Activated T-helper 2 cell treated with anti-CD3 and anti-CD28 coated beads, Interferon-gamma antibody, Interleukin-2, Interleukin-4, amounts not matched to agents 10 μg/mL and 5 μg/mL and 100 μg/mL, durations not matched to agents 14 hours and 24 hours and 36 hours (primary cell): ENCODE data around the gene SLC25A30. TPM values are rescaled to one million over a fixed set of nuclear protein-coding genes. Genes with fewer than 3 reads are reported as not detected.
"Not testable (repeated sequence)": the region's sequence is repeated elsewhere in the genome, so short reads cannot be mapped to it uniquely, and the experiment has no call there.

Experiments used
- DNase-seq: peaks from one replicate; pipeline ENCODE4 v3.0.0; 2021; ENCODE audit warnings: low spot score
- H3K27ac Mint-ChIP-seq: one replicate; pipeline ENCODE4 v1.8.0; 2021; ENCODE audit warnings: mixed read lengths
- H3K27me3 Mint-ChIP-seq: one replicate; pipeline ENCODE4 v1.8.0; 2021; ENCODE audit warnings: low read depth, mixed read lengths
- H3K36me3 Mint-ChIP-seq: one replicate; pipeline ENCODE4 v1.8.0; 2021; ENCODE audit warnings: low read depth, mixed read lengths
- H3K4me1 Mint-ChIP-seq: one replicate; pipeline ENCODE4 v1.8.0; 2021; ENCODE audit warnings: low read depth, mixed read lengths
- H3K4me3 Mint-ChIP-seq: one replicate; pipeline ENCODE4 v1.8.0; 2021; ENCODE audit warnings: low read depth, mild to moderate bottlenecking, moderate library complexity, mixed read lengths
- H3K9me3 Mint-ChIP-seq: one replicate; pipeline ENCODE4 v1.8.0; 2021; ENCODE audit warnings: mixed read lengths
- intact Hi-C: fragments of 100-400 bp; cut with micrococcal nuclease; formaldehyde crosslinking; loops from one replicate; pipeline ENCODE4 v1.15.1; 2023
- total RNA-seq: library from RNA; stranded (reverse); gene quantifications from 2 replicates; pipeline ENCODE4 v1.2.3, GENCODE V29; 2022

SLC25A30 gene
- total RNA-seq, 1 donor from 2014 or later, result 12.2 TPM

DNA sequence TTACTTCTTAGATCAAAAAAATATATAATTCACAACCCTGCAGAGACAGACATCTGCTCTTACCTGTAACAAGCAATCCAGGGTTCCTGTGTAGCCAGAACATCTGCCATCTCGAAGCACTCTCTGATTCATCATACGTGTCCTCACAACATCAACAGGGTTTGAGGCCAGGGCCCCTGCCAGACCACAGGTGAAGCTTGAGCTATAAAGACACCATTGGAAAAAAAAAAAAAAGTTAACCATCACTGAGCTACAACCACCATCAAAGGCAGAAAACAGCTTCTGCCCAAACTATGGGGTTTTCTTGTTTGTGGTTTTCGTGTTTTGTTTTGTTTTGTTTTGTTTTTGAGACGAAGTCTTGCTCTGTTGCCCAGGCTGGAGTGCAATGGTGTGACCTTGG lies 19.3 kb downstream of the SLC25A30 start:
- H3K4me3 Mint-ChIP-seq, result no peak overlapping the region

DNA sequence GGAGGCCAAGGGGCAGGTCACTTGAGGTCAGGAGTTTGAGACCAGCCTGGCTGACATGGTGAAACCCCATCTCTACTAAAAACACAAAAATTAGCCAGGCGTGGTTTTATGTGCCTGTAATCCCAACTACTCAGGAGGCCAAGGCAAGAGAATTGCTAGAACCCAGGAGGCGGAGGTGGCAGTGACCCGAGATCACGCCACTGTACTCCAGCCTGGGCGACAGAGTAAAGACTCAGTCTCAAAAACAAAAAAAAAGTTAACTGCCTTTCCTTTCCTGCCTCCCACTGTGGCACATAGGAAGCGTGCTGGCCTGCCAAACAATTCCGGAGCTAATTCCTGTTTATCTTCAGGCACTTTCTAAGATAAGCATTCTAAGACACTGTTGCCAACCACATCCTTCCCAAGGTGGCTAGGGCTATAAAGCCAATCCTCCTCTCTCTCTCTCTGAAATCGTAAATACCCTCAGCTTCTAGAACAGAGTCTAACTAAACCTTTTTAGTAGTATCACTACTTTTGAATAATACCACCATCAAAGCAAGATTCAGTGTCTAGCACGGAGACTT lies 21.6 kb downstream of the SLC25A30 start:
- intact Hi-C loops, result loop anchor here (1.0 to 2.0 kb wide), 4 partner anchors 21 to 55 kb away; partner anchors contain the start of gene TPT1
- no peak for DNase-seq
- peaks cover 48% of the 10 kb centered on the region for H3K4me1 Mint-ChIP-seq
- H3K9me3 Mint-ChIP-seq, result no peaks in the 10 kb centered on the region
- H3K36me3 Mint-ChIP-seq, result peaks cover 56% of the 10 kb centered on the region
- no peak overlapping the region for H3K4me3 Mint-ChIP-seq
- peak overlapping the region; percentile 91 for H3K27ac Mint-ChIP-seq
- no peaks in the 10 kb centered on the region for H3K27me3 Mint-ChIP-seq

More for the DNA sequence above, 19.3 kb downstream of the SLC25A30 start:
- H3K9me3 Mint-ChIP-seq, result no peaks in the 10 kb centered on the region
- peaks cover 50% of the 10 kb centered on the region for H3K4me1 Mint-ChIP-seq
- DNase-seq, result peak; percentile 43
- intact Hi-C loops, result no loop called here
- peaks cover 57% of the 10 kb centered on the region for H3K36me3 Mint-ChIP-seq
- H3K27me3 Mint-ChIP-seq, result no peaks in the 10 kb centered on the region
- no peak overlapping the region for H3K27ac Mint-ChIP-seq

DNA sequence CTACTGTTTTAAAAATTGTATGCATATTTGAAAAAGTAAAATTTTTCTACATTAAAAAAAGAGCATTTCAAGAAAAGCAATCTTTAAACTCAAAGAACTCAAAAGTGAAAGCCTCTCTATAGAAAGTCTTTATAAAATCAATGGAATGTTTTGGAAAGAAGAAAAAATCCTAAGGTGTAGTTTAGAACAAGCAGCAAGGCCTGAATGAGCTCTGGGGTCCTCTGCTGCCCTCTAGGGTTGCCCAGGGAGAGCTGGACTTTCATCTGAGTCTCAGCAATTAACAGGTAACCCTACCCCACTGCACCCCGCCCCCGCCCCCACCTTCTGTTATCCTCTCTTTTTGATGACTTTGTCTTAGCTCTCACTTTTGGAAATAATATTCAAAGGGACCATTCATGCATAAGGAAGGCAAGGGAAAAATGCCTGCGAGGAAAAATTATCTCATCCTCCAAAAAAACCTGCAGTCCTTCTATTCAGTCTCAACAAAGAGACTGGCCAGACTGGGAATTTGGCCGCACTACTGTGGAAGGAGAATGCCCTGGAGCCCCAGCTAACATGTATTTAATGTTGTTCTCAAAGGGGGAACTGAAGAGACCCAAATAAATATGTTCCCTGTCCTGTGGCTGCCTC lies 24.1 kb downstream of the SLC25A30 start:
- intact Hi-C loops, result loop anchor here (2.0 kb wide), 2 partner anchors 71 to 347 kb away; partner anchors contain the start of gene COG3
- Mint-ChIP-seq H3K9me3 (no peaks in the 10 kb centered on the region), H3K27ac (no peak overlapping the region), H3K36me3 (peaks cover 52% of the 10 kb centered on the region), H3K27me3 (no peaks in the 10 kb centered on the region), H3K4me3 (no peak overlapping the region), H3K4me1 (peaks cover 36% of the 10 kb centered on the region)
- no peak for DNase-seq

DNA sequence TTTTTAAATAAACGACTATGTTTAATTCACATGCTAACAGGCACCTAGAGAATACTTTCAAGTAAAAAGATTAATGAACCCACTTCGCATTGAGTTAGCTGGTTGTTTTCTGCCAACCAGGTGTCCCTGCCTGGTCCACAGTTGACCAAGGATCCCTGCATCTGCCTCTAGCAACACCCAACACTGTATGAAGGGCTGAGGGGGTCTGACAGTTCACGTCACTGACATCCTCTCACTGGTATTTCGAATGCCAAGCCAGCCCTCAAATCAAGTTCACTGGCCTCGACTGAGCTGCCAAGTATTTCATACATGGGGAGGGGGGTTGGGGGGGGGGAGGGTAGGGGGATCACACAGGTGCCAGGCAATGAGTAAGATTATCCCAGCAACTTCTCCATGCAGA lies 25.4 kb downstream of the SLC25A30 start:
- intact Hi-C loops, result no loop called here
- Mint-ChIP-seq H3K27ac (no peak overlapping the region), H3K36me3 (peaks cover 43% of the 10 kb centered on the region)

DNA sequence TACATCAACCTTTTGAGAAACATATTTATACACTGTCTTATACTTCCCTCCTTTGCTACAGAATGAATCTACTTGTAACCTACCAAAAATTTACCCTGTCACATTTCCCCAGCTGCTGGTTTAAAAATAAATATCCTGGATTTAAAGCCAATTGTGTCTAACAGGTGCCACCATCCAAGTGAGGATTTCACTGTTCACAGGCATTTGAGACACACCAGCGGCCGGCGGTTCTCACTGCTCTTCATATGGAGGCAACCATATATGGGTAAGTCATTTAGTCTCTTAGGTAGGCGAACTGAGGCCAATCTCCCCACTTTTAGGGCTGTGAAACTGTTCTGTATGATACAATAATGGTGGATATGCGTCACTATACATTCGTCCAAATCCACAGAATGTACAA lies 26.2 kb downstream of the SLC25A30 start:
- H3K36me3 Mint-ChIP-seq, result peaks cover 46% of the 10 kb centered on the region
- H3K27ac Mint-ChIP-seq, result no peak overlapping the region
- no peaks in the 10 kb centered on the region for H3K27me3 Mint-ChIP-seq
- DNase-seq, result no peak
- no peak overlapping the region for H3K4me3 Mint-ChIP-seq
- no peaks in the 10 kb centered on the region for H3K9me3 Mint-ChIP-seq
- H3K4me1 Mint-ChIP-seq, result peaks cover 26% of the 10 kb centered on the region
- intact Hi-C loops, result no loop called here

More for the DNA sequence above, 25.4 kb downstream of the SLC25A30 start:
- Mint-ChIP-seq H3K4me1 (peaks cover 26% of the 10 kb centered on the region), H3K27me3 (no peaks in the 10 kb centered on the region), H3K4me3 (no peak overlapping the region), H3K9me3 (no peaks in the 10 kb centered on the region)
- DNase-seq, result no peak

DNA sequence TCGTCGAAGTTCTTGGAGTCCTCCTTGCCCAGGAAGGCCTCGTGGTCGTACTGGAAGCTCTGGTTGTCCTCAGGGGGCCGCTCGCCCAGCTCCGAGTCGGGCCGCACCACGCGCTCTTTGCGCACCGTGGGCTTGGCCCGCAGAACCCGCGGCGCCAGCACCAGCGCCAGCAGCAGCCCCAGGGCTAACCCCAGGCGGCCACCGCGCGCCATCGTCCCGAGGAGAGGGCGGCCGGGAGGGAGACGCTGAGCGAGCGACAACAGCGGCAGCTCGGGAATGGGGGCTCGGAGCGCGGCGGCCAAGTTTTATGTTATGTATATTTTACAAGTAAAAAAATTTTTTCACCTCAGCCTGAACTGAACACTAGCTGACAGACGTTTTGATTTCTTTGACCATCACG lies 27.0 kb downstream of the SLC25A30 start:
- H3K4me3 Mint-ChIP-seq, DNase-seq, H3K27ac Mint-ChIP-seq, intact Hi-C loops, H3K27me3 Mint-ChIP-seq, H3K9me3 Mint-ChIP-seq: not testable (repeated sequence)
- peaks cover 44% of the 10 kb centered on the region for H3K36me3 Mint-ChIP-seq
- H3K4me1 Mint-ChIP-seq, result peaks cover 21% of the 10 kb centered on the region

DNA sequence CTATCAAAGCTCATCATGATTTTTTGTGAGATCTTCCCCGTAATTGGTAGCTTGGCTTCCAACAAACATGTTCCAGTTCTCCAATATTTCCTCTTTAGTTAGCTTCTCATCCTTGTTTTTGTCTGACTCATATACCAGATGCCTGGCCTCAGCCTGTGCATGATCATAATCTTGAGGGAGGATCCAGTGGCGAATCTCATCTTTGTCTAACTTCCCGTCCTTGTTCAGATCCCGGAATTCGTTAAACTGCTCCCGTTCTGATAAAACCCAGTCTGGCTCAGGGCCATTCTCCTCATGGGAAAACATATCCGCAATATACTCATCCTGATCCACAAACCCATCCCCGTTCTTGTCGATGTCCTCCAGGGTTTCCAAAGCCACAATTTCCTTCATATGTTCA lies 27.8 kb downstream of the SLC25A30 start:
- H3K27me3 Mint-ChIP-seq, DNase-seq, H3K9me3 Mint-ChIP-seq, H3K4me3 Mint-ChIP-seq, H3K27ac Mint-ChIP-seq, intact Hi-C loops: not testable (repeated sequence)
- H3K36me3 Mint-ChIP-seq, result peaks cover 36% of the 10 kb centered on the region
- H3K4me1 Mint-ChIP-seq, result peaks cover 13% of the 10 kb centered on the region

DNA sequence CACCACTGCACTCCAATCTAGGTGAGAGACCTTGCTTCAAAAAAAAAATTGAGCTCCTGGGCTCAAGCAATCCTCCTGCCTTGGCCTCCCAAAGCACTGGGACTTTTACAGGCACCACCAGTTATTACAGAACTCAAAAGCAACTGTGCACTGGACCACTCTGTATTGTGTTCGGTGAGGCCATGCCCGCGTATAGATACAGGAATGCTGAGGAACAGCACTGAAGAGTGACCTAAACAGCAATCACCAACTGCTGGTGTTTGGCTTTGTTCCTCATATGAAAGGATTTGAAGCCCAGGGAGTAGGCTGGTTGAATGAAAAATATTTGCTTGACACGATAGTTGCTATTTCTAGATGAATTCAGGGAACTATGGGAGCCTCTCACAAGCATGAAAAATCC lies 29.5 kb downstream of the SLC25A30 start:
- Mint-ChIP-seq H3K27ac (no peak overlapping the region), H3K27me3 (no peaks in the 10 kb centered on the region), H3K4me3 (no peak overlapping the region), H3K4me1 (peaks cover 4% of the 10 kb centered on the region), H3K9me3 (no peaks in the 10 kb centered on the region), H3K36me3 (peaks cover 44% of the 10 kb centered on the region)
- DNase-seq, result no peak
- intact Hi-C loops, result no loop called here

DNA sequence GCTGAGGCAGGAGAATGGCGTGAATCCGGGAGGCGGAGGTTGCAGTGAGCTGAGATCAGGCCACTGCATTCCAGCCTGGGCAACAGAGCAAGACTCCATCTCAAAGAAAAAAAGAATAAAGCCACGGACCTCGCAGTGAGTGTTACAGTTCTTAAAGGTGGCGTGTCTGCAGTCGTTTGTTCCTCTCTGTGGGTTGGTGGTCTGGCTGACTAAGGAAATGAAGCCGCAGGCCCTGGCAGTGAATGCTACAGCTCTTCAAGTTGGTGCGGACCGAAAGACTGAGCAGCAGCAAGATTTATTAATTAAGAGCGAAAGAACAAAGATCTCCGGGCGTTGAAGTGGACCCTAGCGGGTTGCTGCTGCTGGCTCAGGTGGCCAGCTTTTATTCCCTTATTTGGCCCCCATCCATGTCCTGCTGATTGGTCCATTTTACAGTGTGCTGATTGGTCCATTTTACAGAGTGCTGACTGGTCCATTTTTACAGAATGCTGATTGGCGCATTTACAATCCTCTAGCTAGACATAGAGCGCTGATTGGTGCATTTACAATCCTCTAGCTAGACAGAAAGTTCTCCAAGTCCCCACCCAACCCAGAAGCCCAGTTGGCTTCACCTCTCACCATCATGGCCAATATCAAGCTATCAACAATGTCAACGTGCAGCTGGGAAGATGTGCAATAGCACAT lies 31.1 kb downstream of the SLC25A30 start:
- H3K4me3 Mint-ChIP-seq, H3K27me3 Mint-ChIP-seq, H3K9me3 Mint-ChIP-seq, DNase-seq, H3K27ac Mint-ChIP-seq, intact Hi-C loops, H3K4me1 Mint-ChIP-seq: not testable (repeated sequence)
- H3K36me3 Mint-ChIP-seq, result peaks cover 36% of the 10 kb centered on the region

DNA sequence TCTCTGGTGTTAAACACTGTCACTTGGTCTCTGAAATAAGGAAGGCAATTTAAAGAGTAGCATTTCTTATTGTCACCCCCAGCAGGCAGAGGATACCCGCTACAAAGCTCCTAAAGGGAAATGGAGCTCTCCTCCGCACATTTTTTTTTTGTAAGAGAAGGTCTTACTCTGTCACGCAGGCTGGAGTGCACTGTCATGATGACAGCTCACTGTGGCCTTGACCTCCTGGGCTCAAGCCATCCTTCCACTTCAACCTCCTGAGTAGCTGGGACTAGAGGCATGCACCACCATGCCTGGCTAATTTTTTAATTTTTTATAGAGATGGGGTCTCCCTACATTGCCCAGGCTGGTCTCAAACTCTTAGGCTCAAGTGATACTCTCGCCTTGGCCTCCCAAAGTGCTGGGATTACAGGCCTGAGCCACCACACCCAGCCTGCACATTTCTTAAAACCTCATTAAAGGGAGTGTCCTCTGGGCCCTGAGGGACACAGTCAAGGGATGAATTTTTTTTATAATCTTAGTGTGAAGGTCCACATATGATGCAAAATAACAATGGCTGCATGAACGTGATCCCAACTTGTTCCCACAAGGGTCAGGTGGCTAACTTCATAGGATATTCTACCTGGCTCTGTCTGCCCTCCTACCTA lies 32.1 kb downstream of the SLC25A30 start:
- Mint-ChIP-seq H3K9me3 (no peaks in the 10 kb centered on the region), H3K4me1 (peaks cover 4% of the 10 kb centered on the region), H3K4me3 (no peak overlapping the region), H3K27ac (no peak overlapping the region), H3K36me3 (peaks cover 33% of the 10 kb centered on the region), H3K27me3 (no peaks in the 10 kb centered on the region)
- intact Hi-C loops, result no loop called here
- no peak for DNase-seq

DNA sequence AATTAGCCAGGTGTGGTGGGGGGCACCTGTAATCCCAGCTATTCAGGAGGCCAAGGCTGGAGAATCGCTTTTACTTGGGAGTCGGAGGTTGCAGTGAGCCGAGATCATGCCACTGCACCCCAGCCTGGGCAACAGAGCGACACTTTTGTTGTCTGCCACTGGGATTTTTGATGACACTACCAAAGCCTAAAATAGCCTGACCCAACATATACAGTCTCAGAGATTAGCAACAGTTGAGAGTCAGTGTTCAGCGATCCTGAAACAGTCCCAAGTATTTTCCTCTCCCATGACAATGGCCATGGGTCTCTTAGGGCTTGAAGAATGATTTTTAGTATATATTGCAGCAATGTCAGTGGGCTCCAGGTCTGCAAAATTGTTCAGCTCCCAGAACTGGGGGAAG lies 32.9 kb downstream of the SLC25A30 start:
- peaks cover 26% of the 10 kb centered on the region for H3K36me3 Mint-ChIP-seq
- intact Hi-C loops, result no loop called here
- no peaks in the 10 kb centered on the region for H3K27me3 Mint-ChIP-seq
- no peaks in the 10 kb centered on the region for H3K9me3 Mint-ChIP-seq
- no peak for DNase-seq
- H3K4me1 Mint-ChIP-seq, result peaks cover 4% of the 10 kb centered on the region
- no peak overlapping the region for H3K27ac Mint-ChIP-seq
- H3K4me3 Mint-ChIP-seq, result no peak overlapping the region

DNA sequence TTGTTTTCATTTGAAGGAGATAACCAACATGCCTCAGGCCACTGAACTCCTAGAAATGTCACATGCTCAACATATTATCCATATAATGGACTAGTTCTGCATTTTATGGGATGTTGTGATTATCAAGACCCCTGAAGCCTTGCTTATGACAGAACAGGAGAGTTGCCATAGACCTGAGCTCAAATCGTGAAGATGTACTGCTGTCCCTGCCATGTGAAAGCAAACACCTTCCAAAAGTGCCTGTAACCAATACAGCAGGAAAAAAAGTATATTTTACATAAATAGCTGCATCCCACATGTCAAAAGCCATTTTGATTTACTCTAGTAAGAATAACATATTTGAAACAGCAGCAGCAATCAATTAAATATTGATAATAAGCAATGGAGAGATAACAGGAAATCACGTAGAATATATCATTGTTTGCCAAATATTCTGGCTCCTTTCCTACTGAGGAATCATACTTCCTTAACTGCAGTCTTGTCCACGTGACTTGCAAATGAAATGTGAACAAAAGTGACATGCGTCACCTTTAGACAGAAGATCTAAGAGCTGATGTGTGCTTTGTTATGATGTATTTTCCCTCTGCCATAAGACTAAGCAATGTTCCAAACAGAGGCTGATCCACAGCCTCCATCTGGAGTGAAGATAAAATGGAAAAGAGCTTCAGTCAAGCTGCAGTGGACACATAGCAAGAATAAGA lies 33.5 kb downstream of the SLC25A30 start:
- peaks cover 24% of the 10 kb centered on the region for H3K36me3 Mint-ChIP-seq
- H3K27ac Mint-ChIP-seq, result no peak overlapping the region
- no peak overlapping the region for H3K4me3 Mint-ChIP-seq
- H3K4me1 Mint-ChIP-seq, result peaks cover 4% of the 10 kb centered on the region
- no peak for DNase-seq
- intact Hi-C loops, result no loop called here
- H3K9me3 Mint-ChIP-seq, result no peaks in the 10 kb centered on the region
- H3K27me3 Mint-ChIP-seq, result no peaks in the 10 kb centered on the region
